Erythroblast (primary cell): ENCODE measurements around the gene TMEM139.

Experiments
- GATA1 ChIP-seq: IDR thresholded peaks from 2 replicates; pipeline ENCODE4 v1.6.1; 2011; ENCODE audit warnings: low read depth, mild to moderate bottlenecking, control low read depth, low read length, moderate library complexity
- POLR2A ChIP-seq: IDR thresholded peaks from 2 replicates; pipeline ENCODE4 v1.6.1; 2011; ENCODE audit warnings: mild to moderate bottlenecking, low read length

DNA sequence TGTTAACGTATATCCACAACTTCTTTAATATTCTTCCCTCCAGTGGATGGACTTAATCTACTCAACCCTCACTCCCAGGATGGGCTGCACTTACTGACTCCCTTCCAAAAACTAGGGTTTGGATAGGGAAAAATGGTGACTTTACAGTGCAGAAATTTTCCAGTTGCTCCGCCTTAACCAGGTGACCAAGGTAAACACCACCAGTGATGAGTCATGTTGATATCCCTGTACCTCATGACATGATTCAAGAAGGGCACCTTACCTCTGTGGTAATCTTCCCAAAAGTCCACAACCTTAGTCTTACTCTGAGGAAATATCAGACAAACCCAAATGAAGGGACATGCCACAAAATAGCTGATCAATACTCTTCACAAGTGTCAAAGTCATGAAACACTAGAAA lies 25.0 kb upstream of the TMEM139 start:
- TF ChIP-seq POLR2A (no peak), GATA1 (no peak)
